B cell (primary cell): ENCODE data around the gene CPNE1. TPM values are rescaled to one million over a fixed set of nuclear protein-coding genes. Genes with fewer than 3 reads are reported as not detected.
A peak's percentile ranks its signal among the peaks of the same experiment; 100 is the strongest.

Experiments used
- ATAC-seq: fragments of 200-7000 bp; cut with Tn5 transposase; one replicate; pipeline ENCODE4 v1.10.0; 2021; ENCODE audit warnings: low read depth, mild to moderate bottlenecking, moderate number of reproducible peaks, moderate library complexity
- CTCF ChIA-PET: fragments of 350-600 bp; sonication (Branson Sonifier 250); formaldehyde crosslinking; loops from one replicate; lab custom pipeline; 2021; ENCODE audit warnings: antibody characterized with exemption, inconsistent platforms; lab: Charles Lee
- POLR2A ChIA-PET: fragments of 350-600 bp; sonication (Branson Sonifier 250); formaldehyde crosslinking; loops from one replicate; lab custom pipeline; 2021; ENCODE audit warnings: antibody characterized with exemption; lab: Charles Lee
- DNase-seq: peaks from one replicate; pipeline ENCODE4 v3.0.0; 2013
- H2AFZ ChIP-seq: 2 replicates; pipeline ENCODE4 v1.6.1; 2012; ENCODE audit warnings: mild to moderate bottlenecking, low read depth, low read length; ENCODE audit not compliant: insufficient read depth, poor library complexity, severe bottlenecking
- H3K27ac ChIP-seq, 2 donors: 1 replicate in 1 of 2; 2 replicates in 1 of 2; pipeline ENCODE4 v1.5.1; 2012 to 2013; ENCODE audit warnings: low read length in 2 of 2, mild to moderate bottlenecking in 2 of 2, moderate library complexity in 1 of 2
- H3K27me3 ChIP-seq, 4 experiments: fragments of 200-600 bp in 1 of 4; sonication (generic) in 1 of 4; replicated peaks in 1 of 4; 1 replicate in 2 of 4; 2 replicates in 2 of 4; pipeline versions ENCODE4 v1.6.1 to v1.7.0; 2013 to 2016; ENCODE audit warnings: low read length in 3 of 4, mild to moderate bottlenecking in 2 of 4, mixed read lengths in 1 of 4, moderate library complexity in 1 of 4; ENCODE audit not compliant: insufficient read depth in 4 of 4, control insufficient read depth in 3 of 4; ENCODE audit errors: control extremely low read depth in 1 of 4
- H3K36me3 ChIP-seq, 2 experiments: replicated peaks in 1 of 2; 1 replicate in 1 of 2; 2 replicates in 1 of 2; pipeline versions ENCODE4 v1.6.1 to v1.7.1; 2013; ENCODE audit warnings: low read length in 1 of 2; ENCODE audit not compliant: insufficient read depth in 2 of 2, control insufficient read depth in 1 of 2; ENCODE audit errors: control extremely low read depth in 1 of 2, extremely low read depth in 1 of 2
- H3K4me1 ChIP-seq, 2 donors: fragments of 200-600 bp in 1 of 2; sonication (generic) in 1 of 2; 1 replicate in 1 of 2; 2 replicates in 1 of 2; pipeline versions ENCODE4 v1.5.1 to v1.6.1; 2013 to 2017; ENCODE audit warnings: low read length in 2 of 2; ENCODE audit not compliant: control insufficient read depth in 2 of 2, insufficient read depth in 2 of 2
- H3K4me2 ChIP-seq: replicated peaks from 2 replicates; pipeline ENCODE3; 2012; ENCODE audit warnings: mild to moderate bottlenecking, low read depth, low read length; ENCODE audit not compliant: poor library complexity, severe bottlenecking
- H3K4me3 ChIP-seq, 5 experiments: fragments of 200-600 bp in 1 of 5; sonication (generic) in 1 of 5; 1 replicate in 3 of 5; 2 replicates in 2 of 5; pipeline versions ENCODE4 v1.5.1 to v1.7.0; 2011 to 2016; ENCODE audit warnings: low read length in 4 of 5, mild to moderate bottlenecking in 4 of 5, low read depth in 2 of 5, control low read depth in 1 of 5, moderate library complexity in 1 of 5; ENCODE audit not compliant: insufficient read depth in 1 of 5; ENCODE audit errors: control extremely low read depth in 1 of 5, extremely low read depth in 1 of 5
- H3K79me2 ChIP-seq: fragments of 200-600 bp; sonication (generic); one replicate; pipeline ENCODE4 v1.6.0; 2016; ENCODE audit warnings: low read length; ENCODE audit not compliant: control insufficient read depth, insufficient read depth
- H3K9ac ChIP-seq: fragments of 200-600 bp; sonication (generic); 2 replicates; pipeline ENCODE4 v1.6.1; 2017; ENCODE audit warnings: mild to moderate bottlenecking, low read length, moderate library complexity
- H3K9me3 ChIP-seq, 3 donors: one replicate each; pipeline versions ENCODE4 v1.6.1 to v1.7.1; 2013; ENCODE audit warnings: low read length in 2 of 3; ENCODE audit not compliant: control insufficient read depth in 2 of 3, insufficient read depth in 1 of 3; ENCODE audit errors: control extremely low read depth in 1 of 3
- H4K20me1 ChIP-seq: 2 replicates; pipeline ENCODE4 v1.6.0; 2012; ENCODE audit warnings: mild to moderate bottlenecking, low read length; ENCODE audit not compliant: insufficient read depth, control insufficient read depth, poor library complexity, severe bottlenecking
- H3K27ac Mint-ChIP-seq: one replicate; pipeline ENCODE4 v1.8.0; 2021; ENCODE audit warnings: mixed read lengths
- H3K27me3 Mint-ChIP-seq: one replicate; pipeline ENCODE4 v1.8.0; 2021; ENCODE audit warnings: mixed read lengths
- H3K4me1 Mint-ChIP-seq: one replicate; pipeline ENCODE4 v1.8.0; 2021; ENCODE audit warnings: mixed read lengths
- H3K4me3 Mint-ChIP-seq: one replicate; pipeline ENCODE4 v1.8.0; 2021; ENCODE audit warnings: mixed read lengths
- H3K9me3 Mint-ChIP-seq: one replicate; pipeline ENCODE4 v1.8.0; 2022; ENCODE audit warnings: mixed read lengths; ENCODE audit not compliant: insufficient read depth
- EZH2 ChIP-seq: IDR thresholded peaks from 2 replicates; pipeline ENCODE4 v1.6.1; 2012; ENCODE audit warnings: borderline replicate concordance, low read depth, mild to moderate bottlenecking, moderate library complexity, low read length; ENCODE audit not compliant: insufficient read depth, poor library complexity, severe bottlenecking
- WGBS: methylation state at CpG from one replicate; pipeline ENCODE4 v1.1.5; 2013; ENCODE audit warnings: missing lambda C conversion rate; ENCODE audit not compliant: insufficient coverage; 5-methylcytosine and 5-hydroxymethylcytosine counted together
- intact Hi-C: fragments of 100-400 bp; cut with micrococcal nuclease; formaldehyde crosslinking; loops from one replicate; pipeline ENCODE4 v1.10.0; 2022
- polyA plus RNA-seq: library from polyadenylated mRNA; depleted of rRNA; stranded (reverse); fragments of >200 nt; gene quantifications from 2 replicates; pipeline ENCODE4 v1.2.3, GENCODE V29; 2012
- total RNA-seq, 2 donors: library from RNA; stranded (reverse); fragments of 120-200 nt in 1 of 2; gene quantifications; 1 replicate in 1 of 2; 2 replicates in 1 of 2; pipeline versions ENCODE4 v1.2.3 to v1.2.4, GENCODE V29; 2013 to 2022
- TF ChIP-seq, protein P1 (sequence below): fragments of 200-600 bp; IDR thresholded peaks from one replicate; pipeline ENCODE4 v1.8.0; 2022; ENCODE audit warnings: antibody characterized with exemption, mild to moderate bottlenecking

Gene CPNE1
- total and polyA plus RNA-seq, 2 donors (not counting 1 experiment from before 2014, with no cell fraction given) = 321 to 323 TPM

- Histone ChIP-seq H4K20me1 (peaks cover 7% of the 10 kb centered on the region), H3K4me1 (peaks cover 17 to 23% of the 10 kb centered on the region in 2 donors), H3K27me3 (no peaks in the 10 kb centered on the region), H3K4me2 (peak within 1 kb of the TSS; percentile 99), H3K9ac (peak within 1 kb of the TSS; percentile 100), H3K36me3 (peaks cover 6 to 32% of the 10 kb centered on the region in 2 experiments), H3K79me2 (peaks cover 18% of the 10 kb centered on the region), H3K4me3 (peak within 1 kb of the TSS; percentile 69 to 98 (median 91)), H2AFZ (peak within 1 kb of the TSS; percentile 100), H3K27ac (peak within 1 kb of the TSS; percentile 84 to 96), H3K9me3 (no peaks in the 10 kb centered on the region)
- intact Hi-C loops = loop anchor here (1.0 to 5.0 kb wide), 7 partner anchors 35 to 245 kb away; partner anchors contain the start of genes CEP250, CPNE1, PHF20 and RBM12
- Mint-ChIP-seq H3K27ac (peak within 1 kb of the TSS; percentile 97), H3K9me3 (no peaks in the 10 kb centered on the region), H3K27me3 (no peaks in the 10 kb centered on the region), H3K4me3 (peak within 1 kb of the TSS; percentile 85), H3K4me1 (peaks cover 33% of the 10 kb centered on the region)
- ATAC-seq (peak; percentile 88), DNase-seq (peak; percentile 92)
- POLR2A ChIA-PET = interaction anchor here (0.7 to 2.4 kb wide), 7 partner anchors 11 to 84 kb away, joined by 3 to 18 read pairs (median 6); partner anchors contain the start of genes CPNE1, PHF20, RBM12 and RBM39
- WGBS = under 1% methylated on average over 77 of the region's 81 CpGs
- TF ChIP-seq EZH2 = no peak
- TF ChIP-seq, protein P1, sequence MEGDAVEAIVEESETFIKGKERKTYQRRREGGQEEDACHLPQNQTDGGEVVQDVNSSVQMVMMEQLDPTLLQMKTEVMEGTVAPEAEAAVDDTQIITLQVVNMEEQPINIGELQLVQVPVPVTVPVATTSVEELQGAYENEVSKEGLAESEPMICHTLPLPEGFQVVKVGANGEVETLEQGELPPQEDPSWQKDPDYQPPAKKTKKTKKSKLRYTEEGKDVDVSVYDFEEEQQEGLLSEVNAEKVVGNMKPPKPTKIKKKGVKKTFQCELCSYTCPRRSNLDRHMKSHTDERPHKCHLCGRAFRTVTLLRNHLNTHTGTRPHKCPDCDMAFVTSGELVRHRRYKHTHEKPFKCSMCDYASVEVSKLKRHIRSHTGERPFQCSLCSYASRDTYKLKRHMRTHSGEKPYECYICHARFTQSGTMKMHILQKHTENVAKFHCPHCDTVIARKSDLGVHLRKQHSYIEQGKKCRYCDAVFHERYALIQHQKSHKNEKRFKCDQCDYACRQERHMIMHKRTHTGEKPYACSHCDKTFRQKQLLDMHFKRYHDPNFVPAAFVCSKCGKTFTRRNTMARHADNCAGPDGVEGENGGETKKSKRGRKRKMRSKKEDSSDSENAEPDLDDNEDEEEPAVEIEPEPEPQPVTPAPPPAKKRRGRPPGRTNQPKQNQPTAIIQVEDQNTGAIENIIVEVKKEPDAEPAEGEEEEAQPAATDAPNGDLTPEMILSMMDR = peak; percentile 31
- CTCF ChIA-PET = interaction anchor here (1.0 to 2.0 kb wide), 9 partner anchors 10 to 236 kb away, joined by 3 to 10 read pairs (median 4); partner anchors contain the start of gene RBM39
Observed at GRCh38 chr20:35699127-35699956, 34.6 kb upstream of the CPNE1 start, which contains the start of the genes NFS1 and ROMO1. Gene NFS1, minus strand, starts transcription at chr20:35699352. Its CDS starts 64 bp downstream, at chr20:35699288. Gene ROMO1, plus strand, starts transcription at chr20:35699405. Its CDS starts 228 bp downstream, at chr20:35699633.
